HG02759 (cell line): ENCODE results near the gene PTPRN2.
"Not testable (repeated sequence)": the region's sequence is repeated elsewhere in the genome, so short reads cannot be mapped to it uniquely, and the experiment has no call there.

ENCODE experiments used
- ATAC-seq: cut with Tn5 transposase; IDR thresholded peaks from one replicate; pipeline ENCODE4 v1.9.1; 2021; ENCODE audit warnings: mild to moderate bottlenecking, moderate library complexity; ENCODE audit not compliant: unreplicated experiment

Gene PTPRN2

DNA sequence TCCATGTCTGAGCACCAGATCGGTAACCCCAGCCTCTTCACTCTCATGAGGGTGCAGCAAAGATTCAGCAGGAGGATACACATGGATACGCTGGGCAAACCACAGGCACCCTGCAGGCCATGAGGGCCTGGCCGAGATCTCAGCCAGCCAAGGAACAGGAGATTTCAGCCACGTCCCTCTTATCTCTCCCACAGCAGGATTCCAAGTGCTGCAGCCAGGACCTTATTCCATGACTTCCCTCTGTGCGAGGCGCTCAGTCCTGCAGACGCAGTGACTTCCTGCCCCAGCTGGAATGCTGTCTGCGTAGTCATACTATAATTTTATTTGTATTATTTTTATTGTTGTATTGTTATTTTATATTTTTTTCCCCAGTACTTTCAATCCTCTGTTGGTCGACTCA, 66.8 kb downstream of the PTPRN2 start:
- no peak for ATAC-seq

DNA sequence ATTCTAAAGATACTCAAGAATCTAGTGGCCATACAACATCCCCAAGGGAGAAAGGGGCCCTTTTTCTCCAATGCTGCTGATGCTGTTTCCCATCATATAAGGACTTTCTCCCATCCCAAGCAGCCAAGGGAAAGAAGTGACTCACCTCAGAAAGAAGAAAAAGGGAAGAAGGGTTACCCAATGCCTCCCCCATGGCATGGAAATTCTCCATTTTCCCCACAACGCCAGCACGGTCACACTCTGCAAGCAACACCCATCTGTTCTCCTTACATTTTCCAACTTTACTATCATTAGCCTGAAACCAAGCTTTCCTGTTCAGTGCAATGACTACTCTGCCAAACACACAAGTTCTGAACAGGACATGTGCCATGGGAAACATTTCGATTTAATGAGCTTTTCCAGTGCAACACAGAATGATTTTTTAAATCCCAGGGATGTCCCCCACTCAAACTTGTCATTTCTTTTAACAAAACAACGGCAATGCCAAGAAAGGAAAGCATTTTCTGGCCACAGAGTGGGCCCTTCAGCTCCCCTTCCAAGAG, 67.9 kb downstream of the PTPRN2 start:
- ATAC-seq: no peak

DNA sequence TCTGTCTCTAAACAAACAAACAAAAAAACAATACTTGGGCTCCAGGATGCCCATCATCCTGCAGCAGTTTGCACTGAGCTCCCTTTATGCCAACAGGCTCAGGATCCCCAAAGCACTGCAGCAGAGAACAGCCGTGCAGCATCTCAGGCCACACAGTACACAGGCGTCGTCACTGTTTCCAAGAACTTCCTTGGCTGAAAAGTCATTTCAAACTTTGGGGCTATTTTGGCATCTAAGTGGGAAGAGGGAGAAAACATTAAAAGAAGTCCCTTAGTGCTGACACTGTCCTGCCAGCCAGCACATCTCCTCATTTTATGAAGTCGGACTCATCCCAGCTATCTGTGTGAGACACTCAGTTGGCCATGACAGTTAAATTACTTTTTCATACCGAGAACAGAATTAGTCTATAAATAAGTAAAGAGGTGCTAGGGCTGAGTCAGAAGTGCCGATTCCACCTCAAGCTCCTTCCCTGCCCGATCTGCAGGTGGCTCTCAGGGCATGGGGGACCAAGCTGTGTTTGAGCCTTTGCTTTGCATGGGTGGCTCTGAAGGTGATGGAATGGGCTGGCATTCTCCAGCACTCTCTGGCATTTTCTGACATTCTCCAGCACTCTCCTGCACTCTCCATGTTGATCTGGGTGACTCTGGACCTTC, 68.5 kb downstream of the PTPRN2 start:
- no peak for ATAC-seq

DNA sequence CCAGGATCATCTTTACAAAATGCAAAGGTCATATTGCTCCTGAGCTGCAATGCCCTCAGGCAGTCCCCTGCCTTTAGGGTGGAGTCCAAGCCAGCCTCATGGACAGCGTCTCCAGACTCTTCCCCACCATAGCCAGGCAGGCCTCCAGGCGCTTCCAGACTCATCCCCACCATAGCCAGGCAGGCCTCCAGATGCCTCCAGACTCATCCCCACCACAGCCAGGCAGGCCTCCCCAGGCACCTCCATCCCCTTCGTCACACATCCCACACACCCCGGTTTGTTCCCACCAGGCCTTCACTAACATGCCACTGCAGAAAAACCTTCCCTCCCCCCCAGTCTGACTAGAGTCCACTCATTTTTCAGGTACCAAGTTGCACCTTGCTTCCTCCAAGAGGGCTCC, 70.1 kb downstream of the PTPRN2 start:
- ATAC-seq: no peak

DNA sequence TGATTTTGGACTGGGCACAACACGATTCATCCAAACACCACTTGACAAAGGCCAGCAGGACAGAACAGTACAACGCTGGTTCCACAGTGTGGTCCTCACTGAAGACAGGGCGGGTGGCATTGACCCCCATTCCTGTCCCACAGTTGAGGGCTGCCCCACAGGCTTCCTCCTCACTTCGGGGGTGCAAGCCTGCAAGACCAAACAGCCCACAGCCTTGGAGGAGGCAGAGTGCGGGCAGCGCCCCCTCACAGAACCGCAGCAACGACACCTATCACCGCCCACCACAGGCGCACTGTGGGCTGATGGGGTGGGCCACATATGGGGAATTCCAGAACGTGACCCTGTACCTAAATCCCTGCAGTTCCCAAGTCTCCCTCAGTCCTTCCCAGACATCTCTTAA, 70.6 kb downstream of the PTPRN2 start:
- no peak for ATAC-seq

DNA sequence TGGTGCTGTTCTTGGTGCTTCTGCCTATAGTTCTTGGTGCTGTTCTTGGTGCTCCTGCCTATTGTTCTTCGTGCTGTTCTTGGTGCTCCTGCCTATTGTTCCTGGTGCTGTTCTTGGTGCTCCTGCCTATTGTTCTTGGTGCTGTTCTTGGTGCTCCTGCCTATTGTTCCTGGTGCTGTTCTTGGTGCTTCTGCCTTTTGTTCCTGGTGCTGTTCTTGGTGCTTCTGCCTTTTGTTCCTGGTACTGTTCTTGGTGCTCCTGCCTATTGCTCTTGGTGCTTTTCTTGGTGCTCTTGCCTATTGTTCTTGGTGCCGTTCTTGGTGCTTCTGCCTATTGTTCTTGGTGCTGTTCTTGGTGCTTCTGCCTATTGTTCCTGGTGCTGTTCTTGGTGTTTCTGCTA, 71.1 kb downstream of the PTPRN2 start:
- ATAC-seq: no peak

DNA sequence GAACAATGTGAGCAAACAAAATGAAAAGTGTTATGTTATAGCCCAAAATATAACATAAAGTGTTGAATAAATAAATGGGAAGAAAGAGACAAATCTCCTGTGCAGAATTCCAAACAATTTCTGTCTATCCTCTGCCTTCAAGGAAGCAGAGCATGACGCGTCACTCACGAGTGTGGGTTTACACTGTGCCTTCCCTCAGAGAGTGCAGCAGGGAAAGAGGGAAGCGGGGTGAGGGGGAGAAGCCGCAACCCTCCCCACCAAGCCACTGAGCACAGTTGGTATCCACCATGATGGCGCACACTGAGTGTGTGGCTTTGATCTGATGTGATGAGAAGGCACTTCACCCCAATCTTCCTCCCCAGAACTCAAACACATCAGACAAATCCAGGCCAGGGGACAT, 74.8 kb downstream of the PTPRN2 start:
- ATAC-seq: no peak

DNA sequence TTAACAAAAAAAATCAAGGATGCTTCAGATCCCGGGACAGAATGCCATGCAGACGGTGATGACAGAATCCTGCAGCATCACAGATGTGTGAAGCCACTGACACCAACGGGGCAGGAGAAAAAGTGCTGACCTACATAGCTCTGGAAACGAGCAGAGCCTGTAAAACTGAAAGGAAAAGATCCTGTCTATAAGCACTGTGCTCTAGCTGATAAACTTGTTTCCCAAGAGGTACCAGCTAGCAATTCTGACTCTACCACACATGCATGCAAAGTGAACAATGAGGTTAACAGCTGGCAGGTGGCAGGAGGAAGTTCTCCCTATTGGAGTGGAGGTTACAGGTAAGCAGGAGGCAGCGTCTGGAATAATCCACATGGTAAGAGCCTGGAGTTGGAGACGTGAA, 75.6 kb downstream of the PTPRN2 start:
- ATAC-seq: no peak

DNA sequence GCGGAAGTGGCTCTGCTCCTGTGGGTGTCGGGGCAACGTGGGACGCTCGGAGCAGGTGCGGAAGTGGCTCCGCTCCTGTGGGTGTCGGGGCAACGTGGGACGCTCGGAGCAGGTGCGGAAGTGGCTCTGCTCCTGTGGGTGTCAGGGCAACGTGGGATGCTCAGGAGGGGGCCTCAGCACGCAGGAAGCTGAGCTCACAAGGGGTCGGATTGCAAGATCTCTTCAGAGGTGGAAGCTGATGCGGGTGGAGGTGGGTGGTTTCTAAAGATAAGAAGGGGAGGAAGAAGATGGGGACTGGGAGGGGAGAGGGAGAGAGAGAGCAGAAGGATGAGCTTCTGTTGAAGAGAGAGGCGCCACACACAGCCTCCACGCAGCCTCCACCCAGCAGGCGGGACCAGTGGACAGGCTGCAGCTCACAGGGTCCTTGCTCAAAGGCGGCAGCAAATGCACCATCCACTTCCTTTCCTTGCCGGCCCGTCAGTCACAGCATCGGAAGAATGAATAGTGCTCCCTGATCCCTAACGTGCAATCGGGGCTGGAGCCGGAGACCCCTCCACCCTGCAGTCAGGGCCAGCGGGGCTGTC, 78.7 kb downstream of the PTPRN2 start:
- no peak for ATAC-seq

DNA sequence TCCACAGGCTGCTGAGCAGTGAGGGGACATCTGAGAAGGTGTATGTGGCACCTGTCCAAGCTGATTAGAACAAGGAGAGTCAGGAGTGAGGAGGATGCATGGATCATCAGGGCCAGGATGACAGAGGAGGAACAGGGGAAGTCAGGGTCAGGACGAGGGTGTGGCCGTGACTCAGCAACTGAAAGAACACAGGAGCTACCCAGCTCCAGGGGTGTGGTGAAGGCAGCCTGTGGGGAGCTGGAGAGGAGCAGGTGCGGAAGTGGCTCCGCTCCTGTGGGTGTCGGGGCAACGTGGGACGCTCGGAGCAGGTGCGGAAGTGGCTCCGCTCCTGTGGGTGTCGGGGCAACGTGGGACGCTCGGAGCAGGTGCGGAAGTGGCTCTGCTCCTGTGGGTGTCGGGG, 79.3 kb downstream of the PTPRN2 start:
- ATAC-seq: not testable (repeated sequence)

DNA sequence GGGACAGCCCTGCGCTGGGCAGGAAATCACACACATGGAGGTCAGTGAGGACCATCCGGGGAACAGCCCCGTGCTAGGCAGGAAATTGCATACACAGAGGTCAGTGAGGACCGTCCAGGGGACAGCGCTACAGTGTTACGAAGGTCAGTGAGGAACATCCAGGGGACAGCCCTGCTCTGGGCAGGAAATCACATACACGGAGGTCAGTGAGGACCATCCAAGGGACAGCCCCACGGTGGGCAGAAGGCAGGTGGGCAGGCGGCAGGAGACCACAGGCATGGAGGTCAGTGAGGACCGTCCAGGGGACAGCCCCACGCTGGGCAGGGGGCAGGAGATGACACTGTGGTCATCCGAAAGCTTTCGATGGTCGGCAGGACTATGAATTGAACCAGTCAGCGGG, 79.7 kb downstream of the PTPRN2 start:
- ATAC-seq: no peak

DNA sequence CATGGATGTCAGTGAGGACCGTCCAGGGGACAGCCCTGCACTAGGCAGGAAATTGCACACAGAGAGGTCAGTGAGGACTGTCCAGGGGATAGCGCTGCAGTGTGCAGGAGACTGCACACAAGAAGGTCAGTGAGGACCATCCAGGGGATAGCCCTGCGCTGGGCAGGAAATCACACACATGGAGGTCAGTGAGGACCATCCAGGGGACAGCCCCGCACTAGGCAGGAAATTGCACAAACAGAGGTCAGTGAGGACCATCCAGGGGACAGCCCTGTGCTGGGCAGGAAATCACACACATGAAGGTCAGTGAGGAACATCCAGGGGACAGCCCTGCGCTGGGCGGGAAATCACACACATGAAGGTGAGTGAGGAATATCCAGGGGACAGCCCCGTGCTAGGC, 80.4 kb downstream of the PTPRN2 start:
- not testable (repeated sequence) for ATAC-seq

DNA sequence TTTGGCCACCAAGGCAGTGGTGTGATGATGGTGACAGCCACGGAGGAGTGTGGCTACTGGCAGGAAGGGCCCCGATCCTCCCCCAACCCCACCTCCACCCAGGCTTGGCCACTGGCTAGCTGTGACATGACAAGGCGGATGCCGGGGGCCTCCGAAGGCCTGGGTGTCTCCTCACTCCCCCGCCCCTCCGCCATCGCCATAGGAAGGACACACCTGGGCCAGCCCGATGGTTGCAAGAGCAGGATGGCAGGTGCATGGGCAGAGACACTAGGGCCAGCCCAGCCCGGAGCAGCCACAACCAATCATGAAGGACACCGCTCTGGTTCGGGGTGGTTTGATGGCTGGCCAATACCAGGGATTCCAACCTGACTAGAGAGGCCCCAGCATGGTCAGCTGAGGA, 81.0 kb downstream of the PTPRN2 start:
- no peak for ATAC-seq

DNA sequence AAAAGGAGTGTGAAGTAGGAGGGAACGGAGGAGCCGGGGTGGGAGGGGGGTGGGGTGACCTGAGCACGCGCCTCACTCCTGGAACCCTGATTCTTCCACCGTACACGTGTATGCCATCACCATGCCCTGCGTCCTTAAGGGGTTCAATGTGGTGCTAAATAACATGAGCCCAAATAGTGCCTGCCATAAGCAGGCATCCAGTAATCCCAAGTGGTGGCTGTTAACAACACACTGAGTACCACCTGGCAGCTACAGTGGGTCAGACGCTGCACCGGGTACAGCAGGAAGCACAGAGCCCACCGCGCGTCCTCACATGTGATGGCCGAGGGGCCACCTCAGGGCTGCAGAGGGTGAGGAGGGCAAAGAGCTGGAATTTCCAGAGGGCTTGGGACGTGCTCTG, 81.9 kb downstream of the PTPRN2 start:
- no peak for ATAC-seq

DNA sequence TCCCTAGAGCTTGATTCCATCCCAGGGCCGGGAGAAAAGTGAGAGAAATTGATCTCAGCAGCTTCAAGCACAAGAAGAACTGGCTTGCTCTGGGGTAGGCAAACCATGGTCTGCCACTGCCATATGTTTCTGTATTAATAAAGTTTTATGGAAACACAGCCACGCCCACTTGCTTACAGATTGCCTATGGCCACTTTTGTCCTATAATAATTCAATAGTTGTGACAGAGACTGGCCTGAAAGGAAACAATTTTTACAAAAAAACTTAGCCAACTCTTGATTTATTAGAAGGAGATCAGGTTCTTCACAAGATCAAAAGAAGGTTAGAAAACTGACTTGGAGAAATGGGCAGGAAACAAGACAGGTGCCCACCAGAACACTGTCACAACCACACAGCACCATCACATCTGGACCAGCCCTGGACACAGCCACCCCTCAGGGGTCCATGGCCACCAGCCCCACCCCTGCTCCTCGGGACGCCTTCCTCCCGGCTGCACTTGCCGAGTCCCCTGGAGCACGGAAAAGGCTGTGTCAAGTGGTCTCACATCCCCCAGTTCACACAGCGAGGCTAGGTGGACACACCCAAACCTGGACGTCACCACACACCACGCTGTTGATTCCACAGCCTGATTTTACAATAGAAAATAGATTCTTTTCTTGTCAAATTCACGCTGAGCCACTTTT, 85.4 kb downstream of the PTPRN2 start:
- ATAC-seq: no peak

DNA sequence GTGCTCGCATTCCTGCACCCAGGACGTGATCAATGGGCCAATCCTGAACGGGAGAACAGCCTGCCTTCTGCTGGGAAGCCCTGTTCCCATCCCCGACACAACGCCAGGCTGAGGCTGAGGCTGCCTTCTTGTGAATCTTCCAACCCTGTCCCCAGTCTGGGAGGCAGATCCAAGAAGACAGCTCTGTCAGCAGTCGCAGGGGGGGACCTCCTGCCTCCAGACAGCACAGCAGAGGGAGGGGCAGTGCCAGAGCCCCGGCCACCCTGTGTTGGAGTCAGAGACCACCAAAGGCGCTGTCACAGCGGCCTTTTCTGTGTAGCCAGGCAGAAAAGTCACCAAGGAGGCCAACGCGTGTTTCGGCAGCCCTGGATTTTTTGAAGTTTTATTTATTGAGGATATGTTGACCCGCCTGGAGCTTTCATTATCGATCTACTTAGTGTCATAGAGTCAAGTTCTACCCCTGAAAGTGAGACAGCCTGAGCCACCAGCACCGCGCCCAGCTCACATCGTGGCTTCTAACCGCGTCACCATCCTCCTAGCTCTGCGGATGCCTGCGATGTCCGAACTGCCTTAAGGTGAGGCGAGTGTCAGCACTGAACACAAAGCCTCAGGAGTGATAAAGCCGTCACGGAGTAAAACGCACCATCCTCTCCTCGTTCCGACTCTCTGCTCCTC, 86.1 kb downstream of the PTPRN2 start:
- no peak for ATAC-seq

DNA sequence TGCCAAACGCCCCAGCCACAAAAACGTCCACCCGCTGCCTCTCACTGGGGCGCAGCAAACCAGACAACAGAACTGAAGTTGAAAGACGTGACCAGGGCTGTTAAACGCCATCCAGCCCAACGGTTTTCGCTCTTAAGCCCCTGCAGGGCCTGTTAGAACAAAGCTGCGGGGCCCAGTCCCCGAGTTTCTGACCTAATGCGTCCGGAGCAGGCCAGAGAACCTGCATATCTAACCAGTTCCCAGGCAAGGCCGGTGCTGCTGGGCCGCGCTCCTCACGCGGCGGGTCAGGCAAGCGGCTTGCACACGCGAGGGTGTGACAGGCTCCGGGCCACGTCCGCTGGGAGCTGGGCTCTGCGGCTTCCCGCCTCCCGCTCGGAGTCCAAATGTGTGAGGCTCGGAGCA, 87.0 kb downstream of the PTPRN2 start:
- ATAC-seq: no peak

DNA sequence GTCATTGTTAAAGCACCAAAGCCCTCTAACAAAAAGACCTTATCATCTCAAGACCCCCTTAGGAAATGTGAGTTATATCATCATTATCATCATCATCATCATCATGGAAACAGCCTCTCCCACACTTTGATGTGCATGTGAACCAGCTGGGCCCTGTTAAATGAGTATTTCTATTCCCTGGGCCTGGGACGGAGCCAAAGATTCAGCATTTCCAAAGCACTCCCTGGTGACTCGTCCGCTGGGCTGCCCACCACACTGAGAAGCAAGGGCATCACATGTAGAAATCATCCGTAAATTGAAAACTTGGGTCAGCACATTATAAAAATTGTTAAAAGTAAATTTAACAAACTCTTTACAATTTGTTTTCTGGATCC, 88.6 kb downstream of the PTPRN2 start:
- no peak for ATAC-seq

DNA sequence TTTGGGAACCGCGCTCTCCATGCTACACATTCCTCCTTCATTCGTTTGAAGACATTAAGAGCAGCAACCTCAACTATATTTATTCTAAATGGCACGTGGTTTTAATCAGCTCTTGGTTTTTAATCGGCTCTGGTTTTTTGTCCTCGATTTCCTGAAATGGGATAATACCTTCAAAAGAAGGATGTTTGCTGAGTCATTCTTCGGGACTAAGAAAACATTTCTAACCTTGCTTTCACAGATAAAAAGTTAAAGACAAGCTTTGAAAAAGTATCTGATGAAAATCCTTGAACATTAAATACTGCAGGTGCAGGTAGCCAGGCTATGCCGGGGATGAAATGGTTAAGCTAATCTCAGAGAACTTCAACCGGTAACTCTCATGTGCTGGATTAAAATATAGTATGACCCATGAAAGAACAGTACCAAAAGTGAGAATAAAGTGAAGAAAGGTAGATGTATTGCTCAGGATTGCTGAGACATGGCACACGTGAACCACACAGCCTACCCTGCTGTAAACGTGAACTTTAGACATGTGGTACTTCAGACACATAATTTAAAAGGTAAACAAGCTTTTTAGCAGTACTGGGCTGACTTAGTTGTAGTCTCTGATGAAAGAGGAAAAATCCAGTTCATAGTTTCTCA, 89.1 kb downstream of the PTPRN2 start:
- no peak for ATAC-seq

DNA sequence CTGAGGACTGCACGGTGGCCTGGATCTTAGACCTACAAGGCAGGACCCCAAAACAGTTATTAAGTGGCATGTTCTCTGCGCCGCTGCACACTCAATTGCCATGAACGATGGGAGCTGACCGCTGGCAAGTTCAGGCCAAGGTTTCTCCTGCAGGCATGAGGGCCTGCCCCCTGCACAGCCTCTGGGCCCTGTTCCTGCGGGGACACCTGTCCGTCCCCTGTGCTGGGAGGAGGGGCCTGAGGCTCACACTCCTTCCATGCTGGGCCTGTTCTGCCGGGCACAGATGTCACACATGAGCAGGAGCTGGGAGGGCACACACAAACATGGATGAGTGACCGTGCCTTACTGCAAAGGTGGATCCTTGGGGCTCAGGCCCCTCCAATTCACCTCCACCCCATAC, 90.0 kb downstream of the PTPRN2 start:
- no peak for ATAC-seq

DNA sequence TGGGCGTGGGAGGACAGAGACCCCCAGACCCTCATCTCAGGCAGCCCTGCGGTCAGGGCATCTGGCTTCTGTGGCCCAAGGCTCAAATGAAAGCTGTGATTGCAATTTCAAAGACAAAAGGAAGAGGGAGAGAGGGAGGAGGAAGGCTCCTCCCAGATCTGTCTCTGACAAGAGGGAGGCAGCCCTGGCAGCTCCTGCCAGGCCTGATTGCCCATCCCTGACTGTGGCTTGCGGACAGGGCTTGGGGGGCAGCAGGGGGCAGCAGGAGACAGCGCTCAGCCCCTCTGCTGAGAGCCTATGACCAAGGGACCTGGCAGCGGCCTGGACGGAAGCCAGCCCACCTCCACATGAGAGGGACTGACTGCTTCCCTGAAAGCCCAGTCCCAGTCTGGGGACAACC, 91.8 kb downstream of the PTPRN2 start:
- no peak for ATAC-seq
